ENCODE measurements around the gene EPS8L2.
A peak's percentile ranks its signal among the peaks of the same experiment; 100 is the strongest.
"Not testable (repeated sequence)": the region's sequence is repeated elsewhere in the genome, so short reads cannot be mapped to it uniquely, and the experiment has no call there.

EPS8L2 gene

DNA sequence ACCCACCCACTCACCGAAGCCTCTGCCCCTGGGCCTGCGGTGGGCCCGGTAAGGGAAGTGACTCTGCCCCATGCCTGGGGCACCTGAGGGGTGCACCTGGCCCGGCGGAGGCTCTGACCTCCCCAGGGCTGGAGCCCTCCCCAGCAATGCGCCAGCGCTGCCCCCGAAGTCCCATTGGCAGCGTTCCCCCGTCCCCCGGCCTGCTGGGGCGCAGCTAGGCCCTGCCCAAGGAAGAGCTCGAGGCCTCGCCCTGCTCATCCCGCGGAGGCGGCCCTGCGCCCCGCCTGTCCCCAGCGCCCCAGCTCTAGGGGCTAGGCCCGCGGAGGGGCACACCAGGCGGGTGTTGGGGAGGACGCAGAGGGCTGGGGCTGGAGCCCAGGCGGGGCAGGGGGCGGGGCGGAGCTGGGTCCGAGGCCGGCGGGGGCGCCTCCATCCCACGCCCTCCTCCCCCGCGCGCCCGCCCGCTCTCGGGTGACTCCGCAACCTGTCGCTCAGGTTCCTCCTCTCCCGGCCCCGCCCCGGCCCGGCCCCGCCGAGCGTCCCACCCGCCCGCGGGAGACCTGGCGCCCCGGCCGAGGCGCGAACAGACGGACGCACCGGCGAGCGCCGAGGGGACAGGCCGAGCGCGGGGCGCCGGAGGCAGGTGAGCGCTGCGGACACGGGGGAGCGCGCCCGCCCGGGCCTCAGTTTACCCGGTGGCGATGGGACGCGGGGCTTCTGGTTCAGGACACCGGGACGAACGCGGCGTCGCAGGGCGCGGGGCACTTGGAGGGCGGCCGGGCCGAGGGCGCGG is at the start of gene EPS8L2:
EPS8L2 (plus strand) TSS at position 586 of the 793 bp plus-strand sequence. CDS start 3,177 bp downstream, outside the sequence.
- no peak for DNase-seq

DNA sequence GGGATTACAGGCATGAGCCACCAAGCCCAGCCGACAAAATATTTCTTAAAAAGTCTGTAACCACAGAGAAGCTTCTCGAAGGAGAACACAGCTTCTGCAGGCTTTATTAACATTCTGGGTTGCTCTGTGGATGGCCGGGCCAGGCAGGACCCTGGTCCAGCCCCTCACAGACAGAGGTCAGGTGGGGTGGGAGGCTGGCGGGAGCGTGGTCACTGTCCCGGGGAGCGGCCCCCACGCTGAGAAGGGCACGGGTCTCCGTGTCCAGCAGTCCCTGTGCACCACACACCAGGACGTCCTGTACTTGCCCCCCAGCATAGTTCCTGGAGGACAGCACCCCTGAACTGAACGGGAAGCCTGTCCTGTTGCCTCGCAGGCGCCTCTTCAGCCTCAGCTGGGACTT is 49.6 kb upstream of the EPS8L2 start:
- DNase-seq: no peak

DNA sequence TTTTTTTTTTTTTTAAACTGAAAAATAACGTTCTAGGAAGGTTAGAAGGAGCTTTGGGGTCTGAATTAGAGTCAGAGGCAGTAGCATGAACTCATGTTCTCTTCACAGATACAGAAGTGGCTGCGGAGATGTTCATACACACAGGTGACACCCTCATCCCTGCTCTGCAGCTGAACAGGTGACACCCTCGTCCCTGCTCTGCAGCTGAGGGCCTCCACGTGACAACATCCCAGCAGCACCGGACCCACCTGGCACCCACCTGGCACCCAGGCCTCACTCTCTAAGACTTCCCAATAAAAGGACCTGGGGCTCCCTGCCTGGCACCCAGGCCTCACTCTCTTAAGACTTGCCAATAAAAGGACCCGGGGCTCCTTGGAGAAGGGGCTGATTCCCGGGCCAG is 49.2 kb upstream of the EPS8L2 start:
- DNase-seq: no peak

DNA sequence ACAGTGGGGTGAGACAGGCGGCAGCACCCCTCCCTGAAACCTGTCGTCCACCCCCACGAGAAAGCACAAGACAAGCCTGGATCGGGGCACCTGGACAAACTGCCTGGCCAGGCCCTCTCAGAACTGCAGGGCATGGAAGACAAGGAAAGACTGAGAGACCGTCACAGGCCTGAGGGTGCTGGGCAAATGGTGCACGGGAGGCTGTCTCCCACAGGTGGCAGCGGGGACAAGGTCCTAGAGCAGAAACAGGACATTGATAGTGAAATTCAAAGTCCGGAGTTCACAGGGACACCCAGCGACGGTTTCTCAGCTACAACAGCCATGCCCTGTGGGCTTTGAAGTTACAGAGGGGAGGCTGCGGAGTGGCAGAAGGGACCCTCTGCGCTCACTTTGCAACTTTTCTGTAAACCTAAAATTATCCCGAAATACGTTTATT is 48.3 kb upstream of the EPS8L2 start:
- DNase-seq: no peak

DNA sequence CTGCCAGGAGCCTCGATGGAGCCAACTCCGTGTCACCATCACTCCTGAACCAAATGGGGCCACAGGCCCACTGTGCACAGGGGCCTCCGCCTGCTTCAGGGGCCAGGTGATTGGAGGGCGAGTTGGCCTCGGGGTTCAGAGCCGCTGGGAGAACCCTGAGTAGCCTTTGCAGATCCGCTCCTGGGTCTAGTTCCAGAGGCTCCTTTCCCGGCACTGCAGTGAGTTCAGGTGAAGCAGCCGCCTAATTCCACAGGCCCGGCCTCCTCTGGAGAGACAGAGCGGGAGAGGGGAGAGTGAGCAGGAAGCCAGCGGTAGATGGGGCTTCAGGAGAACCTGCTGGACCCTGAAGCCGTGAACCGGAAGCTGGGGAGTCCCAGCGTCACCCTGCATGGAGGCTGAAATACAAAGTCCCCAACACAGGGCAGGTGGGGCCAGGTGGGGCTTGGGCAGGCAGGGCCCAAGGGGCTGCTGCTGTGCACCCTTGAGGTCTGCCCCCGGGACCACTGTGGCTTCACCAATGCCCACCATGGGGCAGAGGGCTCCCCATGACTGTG is 46.4 kb upstream of the EPS8L2 start:
- DNase-seq: no peak

DNA sequence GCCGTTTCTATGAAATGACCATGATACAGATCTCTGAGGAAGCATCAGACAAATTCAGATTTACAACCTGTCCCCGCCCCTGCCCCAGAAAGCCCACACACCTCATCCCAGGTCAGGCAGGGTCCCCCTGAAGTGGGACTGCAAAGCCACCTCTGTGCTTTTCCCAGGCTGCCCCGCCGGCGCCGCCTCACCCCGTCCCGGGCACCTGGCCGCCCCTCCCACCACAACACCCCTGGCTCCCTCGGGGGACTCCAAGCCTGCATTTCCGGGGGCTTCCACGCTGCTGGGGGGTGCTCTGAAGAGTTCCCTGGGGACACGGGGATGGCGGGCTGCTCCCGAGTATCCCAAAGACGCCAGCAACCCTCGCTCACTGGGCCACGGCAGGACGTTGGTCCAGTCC is 45.8 kb upstream of the EPS8L2 start:
- DNase-seq: no peak

DNA sequence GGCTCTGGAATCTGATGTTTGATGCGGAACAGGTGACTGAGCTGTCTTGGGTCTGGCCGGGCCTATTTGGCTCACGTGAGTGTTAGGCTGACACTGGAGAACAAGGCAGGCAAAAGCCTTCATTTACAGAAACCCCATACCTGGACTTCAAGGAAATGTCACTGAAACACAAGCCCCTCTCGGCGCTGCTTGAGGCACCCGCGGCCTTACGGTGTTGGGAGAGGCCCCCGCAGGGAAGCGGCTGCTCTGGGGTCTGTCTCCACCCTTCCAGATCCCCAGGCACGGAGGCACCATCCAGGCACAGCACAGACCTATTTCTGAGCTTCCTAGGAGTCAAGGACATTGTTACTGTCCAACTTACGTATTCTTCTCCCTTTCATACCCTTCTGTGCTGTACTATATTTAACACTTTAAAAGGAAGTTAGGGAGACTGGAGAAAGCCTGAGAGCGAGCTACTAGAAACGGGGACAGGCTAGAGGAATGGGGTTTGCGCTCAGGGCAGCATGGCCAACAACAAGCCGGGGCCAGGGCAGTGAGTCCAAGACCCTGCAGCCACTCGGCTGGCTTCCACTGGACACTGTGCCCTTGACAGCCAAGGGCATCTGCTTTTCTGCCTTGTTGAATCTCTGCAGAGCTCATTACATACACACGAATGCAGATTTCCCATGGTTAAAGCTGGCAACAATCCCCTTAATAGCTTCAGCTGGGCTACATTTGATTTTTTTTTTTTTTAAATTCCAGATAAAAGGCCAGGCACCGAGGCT is 45.2 kb upstream of the EPS8L2 start:
- no peak for DNase-seq

DNA sequence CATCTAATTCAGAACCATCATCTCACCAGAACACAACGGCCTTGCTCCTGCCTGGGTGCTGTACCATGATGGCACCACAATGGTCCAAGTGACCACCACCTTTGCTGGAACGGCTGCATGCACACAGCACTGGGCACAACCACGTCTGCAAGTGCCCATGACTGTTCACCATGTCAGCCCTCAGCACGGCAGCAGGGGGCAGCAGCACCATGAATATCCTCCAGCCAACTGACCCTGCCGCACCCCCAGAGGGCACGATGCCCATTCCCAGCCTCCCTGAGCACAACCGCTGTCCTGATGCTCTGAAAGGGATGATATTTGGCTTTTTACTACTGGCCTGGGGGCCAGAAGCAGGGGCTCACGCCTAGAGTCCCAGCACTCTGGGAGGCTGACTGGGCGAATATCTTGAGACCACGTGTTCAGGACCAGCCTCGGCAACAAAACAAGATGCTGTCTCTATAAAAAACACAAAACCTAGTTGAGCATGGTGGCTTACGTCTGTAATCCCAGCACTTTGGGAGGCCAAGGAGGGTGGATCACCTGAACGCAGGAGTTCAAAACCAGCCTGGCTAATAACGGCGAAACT is 43.2 kb upstream of the EPS8L2 start:
- peak; percentile 50 for DNase-seq

DNA sequence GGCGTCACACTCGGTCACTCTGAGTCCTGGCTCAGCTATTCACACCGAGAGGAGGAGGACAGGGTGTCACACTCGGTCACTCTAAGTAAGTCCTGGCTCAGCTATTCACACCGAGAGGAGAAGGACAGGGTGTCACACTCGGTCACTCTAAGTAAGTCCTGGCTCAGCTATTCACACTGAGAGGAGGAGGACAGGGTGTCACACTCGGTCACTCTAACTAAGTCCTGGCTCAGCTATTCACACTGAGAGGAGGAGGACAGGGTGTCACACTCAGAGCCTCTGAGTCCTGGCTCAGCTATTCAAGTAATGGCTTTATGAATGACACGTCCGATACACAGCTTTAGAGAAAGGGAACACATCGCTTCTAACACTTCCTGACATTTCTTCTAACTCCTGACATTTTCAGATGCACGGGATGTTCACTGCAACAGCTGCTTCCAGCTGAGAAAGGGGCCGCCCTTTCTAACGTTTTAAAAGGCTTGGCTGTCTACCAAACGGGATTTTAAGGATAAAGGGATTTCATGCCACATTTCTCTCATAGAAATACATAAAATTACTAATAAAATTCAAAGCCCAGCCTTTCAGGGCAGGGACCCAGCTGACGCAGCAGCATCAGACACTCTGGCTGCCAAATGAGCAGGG is 40.8 kb upstream of the EPS8L2 start:
- no peak for DNase-seq

DNA sequence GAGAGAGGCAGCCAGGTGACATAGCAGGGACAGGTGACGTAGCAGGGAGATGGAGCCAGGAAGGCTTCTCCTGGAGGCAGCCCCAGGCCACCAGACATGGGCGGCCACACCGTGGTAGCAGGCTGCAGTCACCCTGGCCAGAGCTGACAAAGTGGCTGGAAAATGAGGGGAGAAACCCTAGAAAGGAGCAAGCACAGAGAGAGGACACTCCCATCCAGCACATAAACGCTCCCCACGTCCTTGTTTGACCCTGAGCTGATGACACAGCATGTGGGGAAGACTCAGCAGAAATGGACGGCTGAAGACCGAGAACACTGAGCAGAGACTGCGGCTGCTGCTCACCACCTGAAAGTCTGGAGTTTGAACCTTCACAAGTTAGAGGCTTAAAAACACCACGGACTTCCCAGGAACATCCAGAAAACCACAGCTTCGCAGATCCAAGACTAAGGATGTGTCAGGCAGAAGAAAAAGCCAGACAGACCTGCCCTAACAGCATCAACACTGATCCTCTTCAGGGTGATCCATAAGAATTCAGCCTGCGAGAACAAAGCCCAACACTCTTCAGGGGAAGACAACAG is 40.2 kb upstream of the EPS8L2 start:
- DNase-seq: no peak

DNA sequence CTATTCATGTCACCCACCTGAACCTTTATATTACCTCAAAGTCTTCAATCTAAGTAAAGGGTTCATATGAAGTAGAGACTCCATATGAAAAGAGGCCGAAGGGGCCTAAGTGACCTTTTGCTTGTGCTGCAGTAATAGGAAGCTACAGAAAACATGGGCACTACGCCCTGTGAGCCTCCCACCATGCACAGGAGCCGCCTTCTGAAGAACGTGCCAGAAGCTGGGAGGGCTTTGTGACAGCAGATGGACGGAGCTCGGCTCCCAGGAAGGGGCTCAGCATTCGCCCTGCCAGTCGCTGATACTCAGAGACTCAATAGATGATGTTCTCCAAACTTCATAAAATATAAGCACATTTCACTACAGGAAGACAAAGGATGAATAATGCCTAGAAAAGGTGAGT is 32.2 kb upstream of the EPS8L2 start:
- DNase-seq: no peak

DNA sequence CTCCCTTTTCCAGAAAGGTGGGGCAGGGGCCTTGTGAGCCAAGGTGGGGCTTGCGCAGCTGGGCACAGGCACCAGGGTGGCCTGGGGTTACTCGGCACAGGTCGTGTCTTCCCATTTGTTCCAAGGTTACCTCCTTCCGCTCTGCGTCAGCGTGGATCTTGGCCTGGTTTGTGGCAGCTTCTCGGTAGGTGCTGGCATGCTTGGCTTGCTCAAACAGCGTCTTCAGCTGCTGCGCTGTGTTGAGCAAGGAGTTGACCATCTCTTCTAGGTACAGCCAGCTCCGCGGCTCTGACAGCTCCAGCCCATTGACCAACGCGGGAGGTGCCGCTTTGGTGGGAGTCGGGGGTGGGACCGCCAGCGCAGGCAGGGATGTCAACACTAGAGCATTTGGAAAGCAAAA is 31.6 kb upstream of the EPS8L2 start:
- DNase-seq: no peak

DNA sequence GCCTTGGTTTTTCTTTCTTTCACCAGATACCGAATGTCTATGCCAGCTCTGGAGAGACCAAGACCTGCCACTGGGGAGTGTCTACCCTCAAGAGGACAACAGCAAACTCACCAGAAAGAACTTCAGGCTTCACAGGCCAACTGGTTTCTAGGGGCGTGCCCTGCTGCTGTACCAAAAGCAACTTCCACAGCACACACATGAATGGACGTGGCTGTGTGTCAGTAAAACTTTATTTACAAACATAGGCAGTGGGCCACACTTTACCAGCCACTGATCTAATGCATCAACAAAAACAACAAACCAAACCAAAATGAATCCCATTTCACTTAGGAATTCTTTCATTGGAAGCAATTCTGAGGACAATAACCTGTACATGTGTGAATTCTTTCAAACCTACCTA is 27.7 kb upstream of the EPS8L2 start:
- DNase-seq: no peak

DNA sequence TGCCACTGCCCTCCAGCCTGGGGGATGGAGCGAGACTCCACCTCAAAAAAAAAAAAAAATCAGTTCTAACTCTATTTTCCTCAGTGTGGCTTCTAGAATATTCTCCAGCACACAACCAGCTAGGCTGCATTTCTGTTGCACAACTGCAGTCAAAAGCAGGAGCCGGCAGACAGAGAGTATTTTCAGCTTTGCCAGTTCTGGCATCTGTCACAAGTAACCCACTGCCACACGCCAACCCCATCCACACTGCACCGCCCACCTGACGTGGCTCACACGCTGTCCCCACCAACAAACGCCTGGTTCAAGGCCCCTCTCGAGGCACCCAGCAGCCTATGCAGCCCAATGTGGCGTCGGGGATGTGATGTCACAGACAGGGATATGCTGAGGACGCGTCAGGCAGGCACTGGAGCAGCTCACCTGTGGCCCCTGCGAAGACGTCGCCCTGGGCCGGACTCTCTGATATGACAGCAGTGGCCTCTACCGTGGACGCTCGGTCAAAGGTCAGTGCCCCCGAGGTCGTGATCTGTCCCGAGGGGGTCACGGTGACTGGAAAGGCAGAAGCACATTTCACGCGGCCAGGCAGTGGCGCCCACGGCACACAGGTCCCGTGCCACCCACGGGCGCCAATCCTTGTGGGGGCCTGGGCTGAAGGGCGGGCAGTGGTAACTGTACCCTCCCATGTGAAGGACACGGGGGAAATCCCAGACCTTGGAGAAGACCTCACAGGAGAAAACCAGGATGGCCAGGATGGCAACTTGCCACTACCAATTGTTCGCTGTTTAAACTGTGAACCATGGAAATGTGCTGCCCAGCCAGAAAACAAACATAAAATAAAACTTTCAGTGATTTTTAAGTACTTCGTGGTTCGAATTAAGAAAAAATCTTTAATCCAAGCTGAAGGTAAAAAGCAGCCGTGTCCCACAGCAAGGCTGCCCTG is 26.5 kb upstream of the EPS8L2 start:
- no peak for DNase-seq

DNA sequence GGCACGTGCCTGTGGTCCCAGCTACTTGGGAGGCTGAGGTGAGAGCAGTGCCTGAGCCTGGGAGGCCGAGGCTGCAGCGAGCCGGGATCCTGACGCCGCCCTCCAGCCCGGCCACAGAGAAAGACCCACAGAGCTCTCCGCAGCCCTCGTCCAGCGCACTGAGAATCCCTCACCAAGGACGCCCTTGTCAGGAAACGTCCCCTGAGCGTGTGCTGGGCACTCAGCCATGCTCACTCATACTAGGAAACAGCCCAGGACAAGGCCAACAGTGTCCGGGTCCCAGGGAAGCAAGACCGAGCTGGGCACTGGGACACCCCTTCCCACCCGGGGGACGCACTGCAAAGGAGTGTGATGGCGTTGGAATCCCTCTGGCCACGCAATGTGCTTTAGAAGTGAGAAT is 25.6 kb upstream of the EPS8L2 start:
- no peak for DNase-seq

DNA sequence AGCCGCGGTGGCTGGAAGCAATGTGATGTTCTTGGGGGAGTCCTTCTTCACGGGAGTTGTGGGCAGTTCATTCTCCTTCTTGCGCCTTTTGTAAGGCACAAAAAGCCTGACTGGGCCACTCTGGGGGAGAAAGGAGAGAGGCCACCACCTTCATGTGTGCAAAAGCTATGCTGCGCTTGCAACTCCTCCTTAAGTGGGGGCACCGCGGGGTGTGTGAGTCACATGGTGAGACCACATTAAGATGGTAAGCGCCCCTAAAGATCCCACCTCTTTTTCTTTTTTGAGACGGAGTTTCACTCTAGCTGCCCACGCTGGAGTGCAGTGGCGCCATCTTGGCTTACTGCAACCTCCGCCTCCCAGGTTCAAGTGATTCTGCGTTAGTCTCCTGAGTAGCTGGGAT is 25.1 kb upstream of the EPS8L2 start:
- no peak for DNase-seq

DNA sequence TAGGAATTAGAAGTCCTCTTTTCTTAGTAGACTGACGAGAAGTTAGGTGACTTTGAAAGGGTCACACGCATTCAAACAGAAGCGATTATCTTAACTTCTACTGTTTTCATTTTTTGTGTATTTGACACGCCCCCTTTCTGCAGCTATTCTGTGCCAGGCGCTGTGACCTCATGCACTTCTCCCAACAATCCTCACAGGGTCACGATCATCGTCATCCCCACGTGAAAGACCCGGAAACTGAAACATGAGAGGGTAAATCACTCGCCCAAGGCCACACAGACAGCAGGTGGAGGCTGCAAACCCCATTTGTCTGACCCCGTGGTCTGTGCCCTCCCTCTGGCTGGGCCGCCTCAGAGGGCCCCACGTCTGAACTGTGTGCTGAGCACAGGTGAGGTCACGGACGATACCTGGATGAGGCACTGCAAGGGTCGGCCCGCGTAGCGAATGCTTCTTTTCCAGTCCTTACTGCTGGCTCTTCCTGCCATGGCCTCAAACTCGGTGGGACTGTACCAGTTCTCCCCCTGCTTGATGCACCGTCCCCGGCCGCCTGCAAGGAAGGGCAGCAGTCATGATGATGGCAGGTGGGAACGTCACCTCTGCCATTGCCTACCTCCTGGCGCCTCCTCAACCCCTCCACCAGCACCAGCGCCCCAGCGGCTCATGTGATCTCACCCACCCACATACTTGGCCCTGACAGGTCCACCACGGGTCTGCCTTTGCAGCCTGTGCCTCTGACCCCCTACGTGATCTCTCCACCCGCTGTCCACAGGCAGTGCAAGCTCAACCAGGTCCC is 19.4 kb upstream of the EPS8L2 start:
- DNase-seq: no peak

DNA sequence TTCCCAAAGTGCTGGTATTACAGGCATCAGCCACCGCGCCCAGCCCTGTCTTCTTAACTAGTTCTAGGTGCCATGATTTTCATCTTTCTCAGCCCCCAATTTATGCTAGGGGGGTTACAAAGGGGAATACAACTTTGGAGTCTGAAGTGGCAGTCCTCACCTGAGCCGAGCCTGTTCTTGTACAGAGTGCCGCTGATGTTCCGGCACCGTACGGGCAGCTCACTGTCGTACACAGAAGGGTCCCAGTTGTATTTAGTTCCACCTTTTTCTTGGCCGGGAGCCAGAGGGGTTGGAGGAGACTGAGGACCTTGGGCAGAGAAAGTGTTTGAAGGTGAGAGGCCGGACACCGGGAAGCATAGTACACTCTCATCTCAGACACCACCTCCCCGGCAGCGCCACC is 18.3 kb upstream of the EPS8L2 start:
- no peak for DNase-seq

DNA sequence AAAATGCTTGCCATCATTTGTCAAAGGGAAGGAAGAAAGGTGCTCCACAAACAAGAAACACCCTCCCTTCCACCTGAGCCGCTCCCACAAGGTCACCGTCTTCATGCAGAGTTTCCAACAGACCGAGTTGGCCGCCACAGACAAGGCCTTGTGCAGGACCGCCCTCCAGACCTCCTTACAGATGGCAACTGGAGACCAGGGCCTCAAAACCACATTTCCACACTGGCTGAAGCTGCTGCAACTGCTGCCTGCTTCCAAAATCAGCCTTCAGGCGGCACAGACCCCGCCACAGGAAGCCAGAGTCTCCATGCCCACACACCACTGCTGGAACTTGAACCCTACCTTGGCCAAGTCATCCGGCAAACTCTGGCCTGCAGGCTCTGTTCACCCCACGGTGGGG is 17.4 kb upstream of the EPS8L2 start:
- DNase-seq: no peak

DNA sequence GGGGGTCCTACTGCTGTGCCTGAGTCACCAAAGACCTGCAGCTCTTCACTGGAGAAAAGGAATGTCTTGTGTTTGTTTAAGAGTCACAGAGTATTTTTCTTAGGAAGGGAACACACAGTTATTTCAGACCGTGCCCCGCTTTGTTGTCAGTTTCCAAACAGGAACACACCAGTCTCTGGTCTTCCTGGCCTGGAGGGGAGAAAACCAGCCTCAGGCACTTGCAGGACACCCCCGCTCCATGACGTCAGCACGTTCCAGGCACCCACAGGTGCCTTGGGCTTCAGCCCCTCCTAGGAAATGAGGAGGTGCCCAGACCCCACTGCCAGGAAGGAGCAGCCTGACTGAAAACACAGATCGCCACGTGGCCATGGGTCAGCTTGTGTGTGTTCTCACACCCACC is 16.4 kb upstream of the EPS8L2 start:
- no peak for DNase-seq

DNA sequence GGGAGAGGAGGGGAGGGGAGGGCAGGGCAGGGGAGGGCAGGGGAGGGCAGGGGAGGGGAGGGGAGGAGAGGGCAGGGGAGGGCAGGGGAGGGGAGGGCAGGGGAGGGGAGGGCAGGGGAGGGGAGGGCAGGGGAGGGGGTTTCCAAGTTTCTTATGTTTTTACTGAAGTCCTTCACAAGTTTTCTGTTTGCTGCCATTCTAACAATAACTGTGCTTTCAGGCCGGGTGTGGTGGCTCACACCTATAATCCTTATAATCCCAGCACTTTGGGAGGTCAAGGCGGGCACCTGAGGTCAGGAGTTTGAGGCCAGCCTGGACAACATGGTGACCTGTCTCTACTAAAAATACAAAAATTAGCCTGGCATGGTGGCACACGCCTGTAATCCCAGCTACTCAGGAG is 15.8 kb upstream of the EPS8L2 start:
- not testable (repeated sequence) for DNase-seq

Measured in CD4-positive, alpha-beta T cell treated with Interleukin-12 subunit alpha and Interleukin-12 subunit beta, for 1 hour (primary cell).